GM19467 (cell line): ENCODE data around the gene SPTAN1.

Experiments
- ATAC-seq: cut with Tn5 transposase; IDR thresholded peaks from one replicate; pipeline ENCODE4 v1.9.1; 2021; ENCODE audit warnings: mild to moderate bottlenecking, moderate library complexity; ENCODE audit not compliant: unreplicated experiment

The SPTAN1 gene

GRCh38 chr9:128595471-128595870, 43.1 kb downstream of the SPTAN1 start:
- ATAC-seq = no peak

GRCh38 chr9:128600099-128600498, 47.7 kb downstream of the SPTAN1 start:
- ATAC-seq = no peak

- no peak for ATAC-seq
These were observed 51.3 kb downstream of the SPTAN1 start for GRCh38 chr9:128603697-128604096.

GRCh38 chr9:128607642-128608350, 55.4 kb downstream of the SPTAN1 start:
- no peak for ATAC-seq

GRCh38 chr9:128610897-128611296, 58.5 kb downstream of the SPTAN1 start:
- ATAC-seq = no peak

- ATAC-seq = no peak
These were observed 59.4 kb downstream of the SPTAN1 start for GRCh38 chr9:128611600-128612394.

GRCh38 chr9:128614728-128615127, 62.3 kb downstream of the SPTAN1 start:
- no peak for ATAC-seq

GRCh38 chr9:128615571-128615970, 63.2 kb downstream of the SPTAN1 start:
- ATAC-seq = no peak

- no peak for ATAC-seq
These were observed 65.6 kb downstream of the SPTAN1 start for GRCh38 chr9:128617943-128618342.

GRCh38 chr9:128619127-128619526, 66.7 kb downstream of the SPTAN1 start:
- no peak for ATAC-seq

- no peak for ATAC-seq
These were observed 67.4 kb downstream of the SPTAN1 start for GRCh38 chr9:128619779-128620178.

GRCh38 chr9:128621730-128622455, 69.5 kb downstream of the SPTAN1 start:
- ATAC-seq = no peak

- no peak for ATAC-seq
These were observed 72.2 kb downstream of the SPTAN1 start for GRCh38 chr9:128624566-128624965.

GRCh38 chr9:128625391-128626146, 73.2 kb downstream of the SPTAN1 start:
- ATAC-seq = no peak

- no peak for ATAC-seq
These were observed 73.8 kb downstream of the SPTAN1 start for GRCh38 chr9:128626181-128626580.

- ATAC-seq = no peak
These were observed 74.8 kb downstream of the SPTAN1 start for GRCh38 chr9:128627127-128627715.

- ATAC-seq = no peak
These were observed 75.5 kb downstream of the SPTAN1 start for GRCh38 chr9:128627906-128628305.

- no peak for ATAC-seq
These were observed 76.2 kb downstream of the SPTAN1 start for GRCh38 chr9:128628471-128629048.

GRCh38 chr9:128629136-128629535, 76.7 kb downstream of the SPTAN1 start:
- ATAC-seq = no peak

GRCh38 chr9:128629852-128630545, 77.6 kb downstream of the SPTAN1 start:
- ATAC-seq = no peak
